Liver (tissue), 3 donors: ENCODE measurements around the gene CHRNG.

Source experiments
- CTCF ChIP-seq: fragments of 150-350 bp; IDR thresholded peaks from 2 replicates; pipeline ENCODE4 v1.5.1; 2017; ENCODE audit warnings: improper control_type of control experiment, low read depth, low read length; ENCODE audit not compliant: missing input control
- HNF4G ChIP-seq: IDR thresholded peaks from 2 replicates; pipeline ENCODE4 v1.6.1; 2016; ENCODE audit warnings: antibody characterized with exemption
- RAD21 ChIP-seq, 2 donors: IDR thresholded peaks; 2 replicates each; pipeline ENCODE4 v1.6.1; 2016; ENCODE audit warnings: antibody characterized with exemption in 2 of 2, mild to moderate bottlenecking in 2 of 2
- donor health status: healthy.
- donor health status: healthy.

- TF ChIP-seq CTCF (no peak), RAD21 (IDR thresholded peaks at IDR 0.05) (no peak), HNF4G (no peak)
Observed at GRCh38 chr2:232497348-232497747, 42.1 kb upstream of the CHRNG start.
